ENCODE results near the gene MPZL3.
"Not testable (repeated sequence)": the region's sequence is repeated elsewhere in the genome, so short reads cannot be mapped to it uniquely, and the experiment has no call there.

Gene MPZL3

GRCh38 chr11:118205606-118206378 lies 46.4 kb downstream of the MPZL3 start:
- H3K36me3 ChIP-seq (ENCODE audit: insufficient read depth, low read length) = no peaks in the 10 kb centered on the region

DNA sequence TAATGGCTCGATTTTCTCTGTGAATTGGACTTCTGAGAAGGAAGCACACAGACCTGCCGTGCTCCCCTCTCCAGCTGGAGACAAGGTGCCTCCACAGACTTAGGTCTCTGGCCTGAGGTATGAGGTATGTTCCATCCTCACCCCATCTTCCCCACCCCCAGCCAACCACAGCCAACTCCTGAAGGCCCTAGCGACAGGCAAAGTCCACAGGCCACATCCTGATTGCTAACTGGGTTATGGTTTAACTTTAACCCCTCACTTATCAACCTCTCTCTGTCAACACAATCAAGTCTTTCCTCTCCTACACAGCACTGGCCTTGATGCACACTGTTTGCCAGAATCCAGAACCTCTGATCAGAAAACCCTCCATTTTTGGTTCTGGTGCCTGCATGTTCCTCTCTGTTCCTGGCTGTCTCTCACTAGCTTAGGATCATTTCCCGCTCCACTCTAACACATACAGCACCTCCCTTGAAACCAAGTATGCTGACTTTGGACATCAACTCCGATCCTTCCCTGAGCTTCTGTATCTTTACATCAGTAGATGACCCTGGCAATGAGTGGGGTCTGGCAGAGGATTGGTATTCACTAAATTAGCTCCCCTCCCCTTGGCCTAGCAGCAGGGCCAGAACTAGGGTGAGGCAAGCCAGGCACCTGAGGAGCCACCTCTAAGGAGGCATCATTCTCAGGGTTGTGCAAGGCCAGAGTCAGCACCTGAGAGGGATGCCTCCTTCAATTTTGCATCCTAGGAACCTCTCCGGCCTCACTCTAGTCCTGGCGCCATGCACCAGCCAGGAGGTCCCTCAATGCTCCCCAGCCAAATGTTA lies 49.4 kb downstream of the MPZL3 start:
- H3K9ac ChIP-seq (ENCODE audit: low read depth, low read length) = no peak overlapping the region
- no peaks in the 10 kb centered on the region for H3K9me3 ChIP-seq (ENCODE audit: control insufficient read depth, insufficient read depth, low read length)
- H3K4me1 ChIP-seq (ENCODE audit: insufficient read depth, low read length) = no peaks in the 10 kb centered on the region
- H3K36me3 ChIP-seq (ENCODE audit: insufficient read depth, low read length) = no peaks in the 10 kb centered on the region

More at GRCh38 chr11:118205606-118206378, 46.4 kb downstream of the MPZL3 start:
- Histone ChIP-seq H3K9ac (ENCODE audit: low read depth, low read length) (no peak overlapping the region), H3K9me3 (ENCODE audit: control insufficient read depth, insufficient read depth, low read length) (no peaks in the 10 kb centered on the region), H3K4me1 (ENCODE audit: insufficient read depth, low read length) (peaks cover 5% of the 10 kb centered on the region)

GRCh38 chr11:118201966-118202365 lies 50.2 kb downstream of the MPZL3 start:
- H3K4me1 ChIP-seq (ENCODE audit: insufficient read depth, low read length) = no peaks in the 10 kb centered on the region
- no peaks in the 10 kb centered on the region for H3K36me3 ChIP-seq (ENCODE audit: insufficient read depth, low read length)
- no peaks in the 10 kb centered on the region for H3K9me3 ChIP-seq (ENCODE audit: control insufficient read depth, insufficient read depth, low read length)
- H3K9ac ChIP-seq (ENCODE audit: low read depth, low read length) = no peak overlapping the region

- no peaks in the 10 kb centered on the region for H3K36me3 ChIP-seq (ENCODE audit: insufficient read depth, low read length)
- H3K4me1 ChIP-seq (ENCODE audit: insufficient read depth, low read length) = no peaks in the 10 kb centered on the region
- H3K9me3 ChIP-seq (ENCODE audit: control insufficient read depth, insufficient read depth, low read length) = no peaks in the 10 kb centered on the region
- no peak overlapping the region for H3K9ac ChIP-seq (ENCODE audit: low read depth, low read length)
These were observed 51.1 kb downstream of the MPZL3 start for GRCh38 chr11:118200901-118201680.

DNA sequence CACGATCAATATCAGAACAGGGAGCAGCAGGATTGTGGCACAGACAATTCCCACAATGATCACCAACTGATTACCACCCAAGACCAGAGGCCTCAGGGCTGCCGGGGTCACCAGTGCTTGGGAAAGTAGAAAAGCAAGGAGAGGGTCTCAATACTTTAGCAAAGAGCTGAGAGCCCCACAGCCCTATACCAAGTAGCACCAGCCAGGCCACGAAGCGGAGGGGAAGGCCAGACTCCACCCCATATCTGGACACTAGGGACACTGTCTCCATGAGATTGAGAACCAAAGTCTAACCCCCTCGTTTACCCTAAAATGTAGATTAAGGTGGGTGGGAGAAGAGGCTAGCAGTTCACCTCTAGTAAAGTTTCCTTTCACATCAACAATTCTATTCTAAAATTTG lies 51.7 kb downstream of the MPZL3 start:
- H3K9me3 ChIP-seq (ENCODE audit: control insufficient read depth, insufficient read depth, low read length) = no peaks in the 10 kb centered on the region
- no peaks in the 10 kb centered on the region for H3K36me3 ChIP-seq (ENCODE audit: insufficient read depth, low read length)
- H3K4me1 ChIP-seq (ENCODE audit: insufficient read depth, low read length) = peaks cover under 1% of the 10 kb centered on the region; the same call in 1 of the 2 replicates
- H3K9ac ChIP-seq (ENCODE audit: low read depth, low read length) = no peak overlapping the region

GRCh38 chr11:118199135-118199534 lies 53.0 kb downstream of the MPZL3 start:
- H3K36me3 ChIP-seq (ENCODE audit: insufficient read depth, low read length) = no peaks in the 10 kb centered on the region
- no peaks in the 10 kb centered on the region for H3K9me3 ChIP-seq (ENCODE audit: control insufficient read depth, insufficient read depth, low read length)
- H3K4me1 ChIP-seq (ENCODE audit: insufficient read depth, low read length) = peaks cover 13% of the 10 kb centered on the region
- H3K9ac ChIP-seq (ENCODE audit: low read depth, low read length) = no peak overlapping the region

DNA sequence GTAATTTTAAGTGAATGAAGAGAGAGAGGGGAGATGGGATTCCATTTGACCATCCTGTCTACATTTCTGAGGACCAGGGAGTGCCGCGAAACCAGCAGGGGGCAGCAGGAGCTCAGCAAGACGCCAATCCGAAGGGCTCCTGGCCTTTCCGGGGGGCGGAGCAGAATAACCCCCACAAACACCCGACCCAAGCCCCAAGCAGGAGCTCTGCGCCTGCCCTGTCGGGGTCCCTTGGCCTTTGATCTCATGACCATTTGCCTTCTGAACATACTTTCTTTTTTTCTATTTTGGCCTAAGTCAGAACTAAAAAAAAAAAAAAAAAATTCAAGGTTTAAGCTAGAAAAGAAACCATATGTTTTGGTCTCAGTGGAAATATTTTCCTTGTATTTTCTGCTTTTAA lies 53.8 kb downstream of the MPZL3 start:
- Histone ChIP-seq H3K4me1 (ENCODE audit: insufficient read depth, low read length) (peaks cover 13% of the 10 kb centered on the region), H3K9me3 (ENCODE audit: control insufficient read depth, insufficient read depth, low read length) (no peaks in the 10 kb centered on the region), H3K9ac (ENCODE audit: low read depth, low read length) (no peak overlapping the region)

DNA sequence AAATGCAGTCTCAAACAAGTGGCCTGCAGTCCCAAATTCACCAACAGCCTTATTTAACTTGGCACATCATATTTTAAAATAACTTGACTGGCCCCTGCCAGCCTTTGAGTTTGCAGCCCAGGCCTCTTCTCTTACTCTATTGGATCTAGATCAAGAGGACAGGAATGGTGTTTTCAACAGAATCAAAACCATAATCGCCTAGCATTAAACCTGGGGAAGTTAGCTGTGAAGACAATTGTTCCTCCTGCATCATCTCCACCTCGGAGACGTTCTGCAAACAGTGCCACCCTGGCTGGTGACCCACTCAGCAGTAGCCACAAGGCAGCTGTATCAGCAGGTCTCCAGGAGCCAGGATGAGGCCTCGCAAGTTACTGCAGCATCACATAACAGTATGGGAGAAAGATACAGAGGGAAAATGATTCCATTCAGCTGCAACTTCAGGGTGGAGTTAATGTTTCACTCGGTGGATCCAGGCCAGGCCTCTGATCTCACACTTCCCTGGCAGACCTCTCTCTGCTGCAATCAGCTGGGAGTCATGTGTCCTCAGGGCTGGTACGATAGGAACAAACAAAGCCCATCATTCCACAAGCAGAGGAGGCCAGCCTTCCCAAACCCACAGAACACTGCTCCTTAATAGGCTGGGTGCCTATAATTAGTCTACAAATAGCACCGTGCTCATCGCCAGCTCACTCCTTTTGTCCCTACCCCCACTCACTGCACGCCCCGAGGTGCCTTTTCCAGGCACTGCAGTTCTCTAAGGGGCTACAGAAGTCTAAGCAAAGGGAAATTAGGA lies 57.1 kb downstream of the MPZL3 start:
- H3K9me3 ChIP-seq (ENCODE audit: control insufficient read depth, insufficient read depth, low read length) = no peaks in the 10 kb centered on the region
- no peak overlapping the region for H3K9ac ChIP-seq (ENCODE audit: low read depth, low read length)
- peaks cover 13% of the 10 kb centered on the region for H3K4me1 ChIP-seq (ENCODE audit: insufficient read depth, low read length)
- H3K36me3 ChIP-seq (ENCODE audit: insufficient read depth, low read length) = no peaks in the 10 kb centered on the region

More for the DNA sequence above, 53.8 kb downstream of the MPZL3 start:
- H3K36me3 ChIP-seq (ENCODE audit: insufficient read depth, low read length) = no peaks in the 10 kb centered on the region

DNA sequence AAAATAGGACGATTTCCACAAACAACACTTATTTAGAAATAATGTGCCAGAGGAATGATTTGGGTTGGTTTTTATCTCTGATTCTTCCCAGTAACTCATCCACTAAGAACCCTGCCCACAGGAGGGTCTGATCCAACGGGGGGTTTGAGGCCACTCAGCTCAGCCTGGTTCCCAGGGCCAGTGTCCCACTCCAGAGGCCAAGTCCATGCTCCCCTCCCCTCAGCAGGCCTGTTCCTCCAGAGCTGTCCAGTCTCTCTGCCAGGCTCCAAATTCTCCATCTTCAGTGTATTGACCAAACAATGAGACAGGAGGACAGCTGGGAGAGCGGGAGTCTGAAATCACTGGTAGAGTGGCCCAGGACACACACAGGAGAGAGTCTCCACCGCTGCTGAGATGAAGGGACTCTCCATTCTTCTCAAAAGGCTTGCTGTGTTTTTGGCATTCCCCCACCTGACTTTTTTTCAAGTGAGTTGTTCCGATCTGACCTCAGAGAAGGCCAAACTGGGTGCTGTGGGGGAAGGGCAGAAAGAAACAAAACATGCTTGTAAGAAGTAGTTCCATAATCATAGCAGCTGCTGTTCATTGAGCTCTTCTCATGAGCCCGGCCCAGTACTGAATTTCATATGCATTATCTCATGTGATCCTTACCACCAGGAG lies 58.1 kb downstream of the MPZL3 start:
- no peak overlapping the region for H3K9ac ChIP-seq (ENCODE audit: low read depth, low read length)
- peaks cover 13% of the 10 kb centered on the region for H3K4me1 ChIP-seq (ENCODE audit: insufficient read depth, low read length)
- H3K36me3 ChIP-seq (ENCODE audit: insufficient read depth, low read length) = no peaks in the 10 kb centered on the region
- H3K9me3 ChIP-seq (ENCODE audit: control insufficient read depth, insufficient read depth, low read length) = no peaks in the 10 kb centered on the region

DNA sequence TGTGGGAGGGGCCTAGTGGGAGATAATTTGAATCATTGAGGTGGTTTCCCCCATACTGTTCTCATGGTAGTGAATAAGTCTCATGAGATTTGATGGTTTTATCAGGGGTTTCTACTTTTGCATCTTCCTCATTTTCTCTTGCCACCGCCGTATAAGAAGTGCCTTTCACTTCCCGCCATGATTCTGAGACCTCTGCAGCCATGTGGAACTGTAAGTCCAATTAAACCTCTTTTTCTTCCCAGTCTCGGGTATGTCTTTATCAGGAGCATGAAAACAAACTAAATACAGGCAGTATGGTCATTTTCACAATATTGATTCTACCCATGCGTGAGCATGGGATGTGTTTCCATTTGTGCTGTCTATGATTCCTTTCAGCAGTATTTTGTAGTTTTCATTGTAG lies 59.3 kb downstream of the MPZL3 start:
- H3K9me3 ChIP-seq (ENCODE audit: control insufficient read depth, insufficient read depth, low read length); H3K36me3 ChIP-seq (ENCODE audit: insufficient read depth, low read length); H3K9ac ChIP-seq (ENCODE audit: low read depth, low read length): not testable (repeated sequence)
- peaks cover 13% of the 10 kb centered on the region for H3K4me1 ChIP-seq (ENCODE audit: insufficient read depth, low read length)

GRCh38 chr11:118190942-118191506 lies 61.1 kb downstream of the MPZL3 start:
- not testable (repeated sequence) for H3K36me3 ChIP-seq (ENCODE audit: insufficient read depth, low read length); H3K9ac ChIP-seq (ENCODE audit: low read depth, low read length); H3K9me3 ChIP-seq (ENCODE audit: control insufficient read depth, insufficient read depth, low read length)
- peaks cover 13% of the 10 kb centered on the region for H3K4me1 ChIP-seq (ENCODE audit: insufficient read depth, low read length)

- H3K36me3 ChIP-seq (ENCODE audit: insufficient read depth, low read length) = no peaks in the 10 kb centered on the region
- H3K9ac ChIP-seq (ENCODE audit: low read depth, low read length) = no peak overlapping the region
- H3K9me3 ChIP-seq (ENCODE audit: control insufficient read depth, insufficient read depth, low read length) = no peaks in the 10 kb centered on the region
- H3K4me1 ChIP-seq (ENCODE audit: insufficient read depth, low read length) = no peaks in the 10 kb centered on the region
These were observed 65.6 kb downstream of the MPZL3 start for GRCh38 chr11:118186346-118187107.

Data from ES-I3 (cell line).